KG1 (cell line): ENCODE measurements around the gene WDR1.
A peak's percentile ranks its signal among the peaks of the same experiment; 100 is the strongest.

Source experiments
- DNase-seq: peaks from one replicate; lab custom pipeline; 2025; lab: John Stamatoyannopoulos, UW

Gene WDR1

GRCh38 chr4:10116569-10117358 lies at the start of gene WDR1:
WDR1 (minus strand) TSS chr4:10116799; CDS start chr4:10116666, 133 bp downstream.
- peak; percentile 86 for DNase-seq

GRCh38 chr4:10164877-10165283 lies 48.3 kb upstream of the WDR1 start:
- no peak for DNase-seq

- no peak for DNase-seq
These were observed 46.7 kb upstream of the WDR1 start for GRCh38 chr4:10163296-10163695.

GRCh38 chr4:10162341-10163000 lies 45.9 kb upstream of the WDR1 start:
- no peak for DNase-seq

- DNase-seq = no peak
These were observed 45.2 kb upstream of the WDR1 start for GRCh38 chr4:10161840-10162239.

- DNase-seq = no peak
These were observed 44.5 kb upstream of the WDR1 start for GRCh38 chr4:10161146-10161545.

GRCh38 chr4:10160281-10160856 lies 43.8 kb upstream of the WDR1 start:
- DNase-seq = no peak

- DNase-seq = no peak
These were observed 43.1 kb upstream of the WDR1 start for GRCh38 chr4:10159671-10160070.

GRCh38 chr4:10158333-10158942 lies 41.8 kb upstream of the WDR1 start:
- no peak for DNase-seq

GRCh38 chr4:10157478-10158332 lies 41.1 kb upstream of the WDR1 start:
- peak; percentile 29 for DNase-seq

- DNase-seq = no peak
These were observed 37.6 kb upstream of the WDR1 start for GRCh38 chr4:10154241-10154640.

- no peak for DNase-seq
These were observed 36.6 kb upstream of the WDR1 start for GRCh38 chr4:10153161-10153560.

- no peak for DNase-seq
These were observed 34.6 kb upstream of the WDR1 start for GRCh38 chr4:10151182-10151581.

- no peak for DNase-seq
These were observed 28.4 kb upstream of the WDR1 start for GRCh38 chr4:10144966-10145365.

GRCh38 chr4:10144479-10144878 lies 27.9 kb upstream of the WDR1 start:
- no peak for DNase-seq

- no peak for DNase-seq
These were observed 26.6 kb upstream of the WDR1 start for GRCh38 chr4:10143171-10143570.

- no peak for DNase-seq
These were observed 24.5 kb upstream of the WDR1 start for GRCh38 chr4:10140866-10141759.

GRCh38 chr4:10139518-10139917 lies 22.9 kb upstream of the WDR1 start:
- DNase-seq = no peak

GRCh38 chr4:10135260-10135659 lies 18.7 kb upstream of the WDR1 start:
- DNase-seq = no peak

GRCh38 chr4:10134141-10134540 lies 17.5 kb upstream of the WDR1 start:
- no peak for DNase-seq

- no peak for DNase-seq
These were observed 14.6 kb upstream of the WDR1 start for GRCh38 chr4:10131202-10131601.
